Stimulated activated CD4-positive, alpha-beta T cell treated with anti-CD3 and anti-CD28 coated beads, Interleukin-4, amount 100 ng/mL, for 1 hour (primary cell): ENCODE data around the gene PPAT.
"Not testable (repeated sequence)": the region's sequence is repeated elsewhere in the genome, so short reads cannot be mapped to it uniquely, and the experiment has no call there.

Source experiments
- DNase-seq: peaks from one replicate; pipeline ENCODE4 v3.0.0-alpha.2; 2020

Gene PPAT

GRCh38 chr4:56374956-56375355 lies 60.5 kb downstream of the PPAT start:
- DNase-seq: no peak

- no peak for DNase-seq
These were observed 62.6 kb downstream of the PPAT start for GRCh38 chr4:56372774-56373173.

GRCh38 chr4:56371426-56372220 lies 63.8 kb downstream of the PPAT start:
- no peak for DNase-seq

- DNase-seq: no peak
These were observed 65.0 kb downstream of the PPAT start for GRCh38 chr4:56370377-56370776.

GRCh38 chr4:56362981-56363380 lies 72.4 kb downstream of the PPAT start:
- not testable (repeated sequence) for DNase-seq

DNA sequence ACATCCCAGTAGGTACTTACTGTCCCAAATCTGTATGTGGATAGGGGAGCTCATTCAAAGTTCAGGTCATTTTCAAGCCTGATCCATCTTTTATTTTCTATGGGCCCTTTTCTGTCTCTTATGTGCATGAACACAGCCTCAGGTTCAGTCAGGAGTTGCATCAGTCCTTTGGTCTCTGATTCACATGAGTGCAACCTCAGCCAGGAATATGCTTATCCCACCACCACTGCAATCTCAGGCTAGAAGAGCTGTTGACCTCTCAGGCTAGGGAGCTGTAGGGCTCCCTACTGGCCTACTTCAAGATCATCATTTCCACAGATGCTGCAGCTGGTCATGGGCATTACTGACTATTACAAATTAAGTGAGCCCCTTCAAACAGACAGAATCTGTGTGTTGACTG lies 75.3 kb downstream of the PPAT start:
- no peak for DNase-seq

GRCh38 chr4:56356650-56357049 lies 78.8 kb downstream of the PPAT start:
- no peak for DNase-seq

DNA sequence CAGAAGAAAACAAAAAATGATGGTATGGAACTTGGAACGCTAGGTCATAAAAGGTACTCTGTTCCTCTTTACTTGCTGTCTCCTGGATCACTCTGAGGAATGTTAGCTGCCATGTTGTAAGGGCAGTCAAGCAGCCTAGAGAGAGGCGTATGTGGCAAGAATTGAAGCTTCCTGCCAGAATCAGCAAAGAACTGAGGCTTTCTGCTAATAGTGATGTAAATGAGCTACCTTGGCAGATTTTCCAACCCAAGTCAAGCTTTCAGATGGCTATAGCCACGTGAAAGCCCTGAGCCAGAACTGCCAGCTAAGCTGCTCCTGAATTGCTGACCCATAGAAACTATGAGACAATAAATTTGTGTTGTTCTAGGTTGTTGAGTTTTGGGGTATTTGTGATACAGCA lies 86.8 kb downstream of the PPAT start:
- no peak for DNase-seq

- no peak for DNase-seq
These were observed 90.0 kb downstream of the PPAT start for GRCh38 chr4:56345458-56345857.
